Natural killer cell treated with Interleukin-12 subunit alpha and Interleukin-12 subunit beta and Interleukin-15 and Interleukin-18, amount 100 ng/mL, for 72 hours (primary cell): ENCODE results near the gene KIF21B. TPM values are rescaled to one million over a fixed set of nuclear protein-coding genes. Genes with fewer than 3 reads are reported as not detected.
"Not testable (repeated sequence)": the region's sequence is repeated elsewhere in the genome, so short reads cannot be mapped to it uniquely, and the experiment has no call there.

Experiments
- ATAC-seq, 2 donors: fragments of 150-1000 bp; cut with Tn5 transposase in 1 of 2; sonication (Bioruptor Pico), chemical (Tn5 transposase) in 1 of 2; 2 replicates each; pipeline ENCODE4 v1.10.0; 2021
- DNase-seq: peaks from one replicate; pipeline ENCODE4 v3.0.0; 2022; ENCODE audit warnings: low spot score
- H3K27ac Mint-ChIP-seq, 2 donors: 1 replicate in 1 of 2; 2 replicates in 1 of 2; pipeline ENCODE4 v1.8.0; 2022; ENCODE audit warnings: mixed read lengths in 2 of 2, mild to moderate bottlenecking in 1 of 2, moderate library complexity in 1 of 2
- H3K27me3 Mint-ChIP-seq, 2 donors: 1 replicate in 1 of 2; 2 replicates in 1 of 2; pipeline ENCODE4 v1.8.0; 2022; ENCODE audit warnings: mixed read lengths in 2 of 2
- H3K36me3 Mint-ChIP-seq: one replicate; pipeline ENCODE4 v1.8.0; 2022; ENCODE audit warnings: mixed read lengths
- H3K4me1 Mint-ChIP-seq, 2 donors: 1 replicate in 1 of 2; 2 replicates in 1 of 2; pipeline ENCODE4 v1.8.0; 2022; ENCODE audit warnings: low read depth in 2 of 2, mixed read lengths in 2 of 2, mild to moderate bottlenecking in 1 of 2
- H3K4me3 Mint-ChIP-seq: one replicate; pipeline ENCODE4 v1.8.0; 2022; ENCODE audit warnings: mixed read lengths
- H3K9me3 Mint-ChIP-seq: 2 replicates; pipeline ENCODE4 v1.8.0; 2022; ENCODE audit warnings: mixed read lengths
- total RNA-seq, 2 donors: library from RNA; stranded (reverse); gene quantifications; one replicate each; pipeline ENCODE4 v1.2.3, GENCODE V29; 2022

KIF21B gene
- total RNA-seq, 2 donors from 2014 or later, result 71.1 to 93.3 TPM

GRCh38 chr1:200931776-200932175, 91.7 kb downstream of the KIF21B start:
- no peak overlapping the region for H3K27ac Mint-ChIP-seq
- H3K4me3 Mint-ChIP-seq, result no peak overlapping the region
- peaks cover 3 to 4% of the 10 kb centered on the region in 2 donors for H3K4me1 Mint-ChIP-seq
- peaks cover 6% of the 10 kb centered on the region for H3K9me3 Mint-ChIP-seq
- no peak for DNase-seq
- ATAC-seq, result no peak
- peaks cover 2 to 7% of the 10 kb centered on the region in 2 donors for H3K27me3 Mint-ChIP-seq
- no peaks in the 10 kb centered on the region for H3K36me3 Mint-ChIP-seq

GRCh38 chr1:200930285-200930684, 93.2 kb downstream of the KIF21B start:
- not testable (repeated sequence) for H3K36me3 Mint-ChIP-seq, H3K4me3 Mint-ChIP-seq, ATAC-seq, H3K27ac Mint-ChIP-seq, H3K27me3 Mint-ChIP-seq, H3K9me3 Mint-ChIP-seq, DNase-seq
- peaks cover 6 to 11% of the 10 kb centered on the region in 2 donors for H3K4me1 Mint-ChIP-seq

GRCh38 chr1:200929530-200930278, 93.8 kb downstream of the KIF21B start:
- Mint-ChIP-seq H3K27me3 (peaks cover 2 to 7% of the 10 kb centered on the region in 2 donors), H3K27ac (no peak overlapping the region), H3K4me3 (no peak overlapping the region), H3K9me3 (peaks cover 6% of the 10 kb centered on the region), H3K4me1 (peaks cover 6 to 11% of the 10 kb centered on the region in 2 donors), H3K36me3 (no peaks in the 10 kb centered on the region)
- no peak for DNase-seq
- ATAC-seq, result no peak

GRCh38 chr1:200925831-200926230, 97.7 kb downstream of the KIF21B start:
- peaks cover 6 to 11% of the 10 kb centered on the region in 2 donors for H3K4me1 Mint-ChIP-seq
- peaks cover 0 to 3% of the 10 kb centered on the region in 2 donors for H3K27me3 Mint-ChIP-seq
- no peak overlapping the region for H3K27ac Mint-ChIP-seq
- no peak overlapping the region for H3K4me3 Mint-ChIP-seq
- no peaks in the 10 kb centered on the region for H3K9me3 Mint-ChIP-seq
- H3K36me3 Mint-ChIP-seq, result no peaks in the 10 kb centered on the region
- peak; percentile 75 to 84 for ATAC-seq
- DNase-seq, result no peak

GRCh38 chr1:200923601-200924000, 99.9 kb downstream of the KIF21B start:
- DNase-seq (no peak), ATAC-seq (no peak)
- Mint-ChIP-seq H3K27ac (no peak overlapping the region), H3K4me1 (peaks cover 5 to 7% of the 10 kb centered on the region in 2 donors), H3K27me3 (peaks cover 0 to 3% of the 10 kb centered on the region in 2 donors), H3K9me3 (no peaks in the 10 kb centered on the region), H3K36me3 (no peaks in the 10 kb centered on the region), H3K4me3 (no peak overlapping the region)

GRCh38 chr1:200922406-200922805, 101.1 kb downstream of the KIF21B start:
- no peak overlapping the region for H3K27ac Mint-ChIP-seq
- no peak for DNase-seq
- peaks cover 0 to 3% of the 10 kb centered on the region in 2 donors for H3K27me3 Mint-ChIP-seq
- no peaks in the 10 kb centered on the region for H3K9me3 Mint-ChIP-seq
- no peaks in the 10 kb centered on the region for H3K36me3 Mint-ChIP-seq
- no peak overlapping the region for H3K4me3 Mint-ChIP-seq
- no peak for ATAC-seq
- H3K4me1 Mint-ChIP-seq, result peaks cover 5 to 7% of the 10 kb centered on the region in 2 donors

- Mint-ChIP-seq H3K36me3 (no peaks in the 10 kb centered on the region), H3K27ac (no peak overlapping the region), H3K27me3 (peaks cover 0 to 3% of the 10 kb centered on the region in 2 donors), H3K9me3 (no peaks in the 10 kb centered on the region), H3K4me1 (peaks cover 5 to 7% of the 10 kb centered on the region in 2 donors), H3K4me3 (no peak overlapping the region)
- no peak for DNase-seq
- ATAC-seq, result no peak
Observed at GRCh38 chr1:200921571-200922110, 101.9 kb downstream of the KIF21B start.

Other genes with a start within 250 kb of the KIF21B start
- not detected for gene GPR25, start 150.7 kb downstream of the KIF21B start, total RNA-seq
- under 1 TPM; 0.25 to 0.86 TPM for gene INAVA, start 128.8 kb downstream of the KIF21B start, total RNA-seq
- not detected for gene CACNA1S, start 88.7 kb upstream of the KIF21B start, total RNA-seq
- not detected for gene ASCL5, start 103.5 kb upstream of the KIF21B start, total RNA-seq
- 10 to 100 TPM; 15.6 to 21.5 TPM for gene TMEM9, start 130.8 kb upstream of the KIF21B start, total RNA-seq
- not detected for gene IGFN1, start 167.1 kb upstream of the KIF21B start, total RNA-seq